Gastrocnemius medialis (tissue), 4 donors: ENCODE data around the gene LRP11.

Experiments used
- CTCF ChIP-seq, 5 experiments: fragments of 450-650 bp in 3 of 5; fragments of 200-600 bp in 2 of 5; sonication (generic) in 2 of 5; IDR thresholded peaks in 4 of 5; conservative IDR thresholded peaks in 1 of 5; 1 replicate in 4 of 5; 2 replicates in 1 of 5; pipeline ENCODE4 v1.5.1; 2016 to 2019; ENCODE audit warnings: antibody characterized with exemption in 5 of 5, mild to moderate bottlenecking in 3 of 5, moderate library complexity in 3 of 5
- POLR2A ChIP-seq, 2 donors: fragments of 450-650 bp; IDR thresholded peaks; one replicate each; pipeline ENCODE4 v1.6.1; 2017; ENCODE audit warnings: antibody characterized with exemption in 2 of 2, mild to moderate bottlenecking in 2 of 2, moderate library complexity in 2 of 2

- no peak for TF ChIP-seq CTCF (IDR thresholded peaks at IDR 0.05 in 4 of 5, conservative IDR thresholded peaks at IDR 0.05 in 1 of 5)
- no peak for TF ChIP-seq POLR2A (IDR thresholded peaks at IDR 0.05)
Observed at GRCh38 chr6:149779644-149779963, 84.6 kb downstream of the LRP11 start.
